NCI-H2107 (cell line): ENCODE data around the gene IL17RB.

Experiments used
- DNase-seq: peaks from one replicate; lab custom pipeline; 2025; lab: John Stamatoyannopoulos, UW

The IL17RB gene, protein sequence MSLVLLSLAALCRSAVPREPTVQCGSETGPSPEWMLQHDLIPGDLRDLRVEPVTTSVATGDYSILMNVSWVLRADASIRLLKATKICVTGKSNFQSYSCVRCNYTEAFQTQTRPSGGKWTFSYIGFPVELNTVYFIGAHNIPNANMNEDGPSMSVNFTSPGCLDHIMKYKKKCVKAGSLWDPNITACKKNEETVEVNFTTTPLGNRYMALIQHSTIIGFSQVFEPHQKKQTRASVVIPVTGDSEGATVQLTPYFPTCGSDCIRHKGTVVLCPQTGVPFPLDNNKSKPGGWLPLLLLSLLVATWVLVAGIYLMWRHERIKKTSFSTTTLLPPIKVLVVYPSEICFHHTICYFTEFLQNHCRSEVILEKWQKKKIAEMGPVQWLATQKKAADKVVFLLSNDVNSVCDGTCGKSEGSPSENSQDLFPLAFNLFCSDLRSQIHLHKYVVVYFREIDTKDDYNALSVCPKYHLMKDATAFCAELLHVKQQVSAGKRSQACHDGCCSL

DNA sequence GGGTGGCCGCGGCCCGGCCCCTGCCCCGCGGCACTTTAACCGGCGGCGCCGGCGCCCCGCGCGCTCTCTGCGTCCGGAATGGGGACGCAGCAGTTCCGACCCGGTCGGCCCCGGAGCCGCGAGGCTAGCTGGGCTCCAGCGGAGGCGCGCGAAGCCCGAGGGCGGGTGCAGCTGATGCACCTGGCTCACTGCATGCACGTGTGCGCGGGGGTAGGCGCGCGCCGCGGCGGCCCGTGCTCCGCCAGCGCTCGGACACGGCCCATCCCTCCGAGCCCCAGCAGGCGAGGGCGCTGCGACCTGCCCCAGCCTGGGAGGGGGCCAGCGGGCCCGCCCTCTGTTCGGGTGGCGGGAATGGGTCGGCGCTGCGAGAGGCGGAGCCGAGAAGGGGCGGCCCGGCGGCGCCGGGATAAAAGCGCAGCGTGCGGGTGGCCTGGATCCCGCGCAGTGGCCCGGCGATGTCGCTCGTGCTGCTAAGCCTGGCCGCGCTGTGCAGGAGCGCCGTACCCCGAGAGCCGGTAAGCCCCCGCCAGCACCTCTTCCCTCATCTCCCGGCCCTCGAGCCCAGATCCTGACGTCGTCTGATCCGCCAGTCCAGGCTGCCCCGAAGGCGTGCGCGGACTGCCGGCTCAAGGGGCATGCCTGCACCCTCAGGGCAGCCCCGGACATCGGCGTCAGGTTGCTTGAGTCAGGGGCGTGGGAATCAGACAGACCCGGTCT lies at the start of gene IL17RB, which contains the start of gene CHDH:
Gene IL17RB (plus strand): TSS at position 435 of the 717 bp plus-strand sequence. CDS start 21 bp downstream, at position 456.
Gene CHDH (minus strand): TSS at position 286 of the 717 bp plus-strand sequence. CDS start 22,411 bp downstream, outside the sequence.
- DNase-seq = no peak

DNA sequence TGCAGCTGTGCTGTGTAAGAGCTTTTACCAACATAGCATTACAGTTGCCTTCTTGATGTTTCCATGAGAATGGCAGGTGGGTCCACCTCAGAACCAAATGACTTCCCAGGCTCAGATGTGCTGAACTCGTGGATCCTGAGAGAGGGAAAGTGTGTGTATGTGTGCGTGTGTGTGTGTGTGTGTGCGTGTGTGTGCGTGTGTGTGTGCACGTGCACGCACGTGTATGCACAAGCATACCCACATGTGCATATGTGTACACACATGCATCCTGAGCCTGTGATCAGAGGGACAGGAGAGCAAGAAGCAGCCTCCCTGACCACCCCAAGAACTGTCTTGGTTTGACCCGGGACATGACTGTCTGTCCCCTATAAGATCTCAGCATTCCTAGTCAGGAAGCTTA lies 48.2 kb upstream of the IL17RB start:
- no peak for DNase-seq

DNA sequence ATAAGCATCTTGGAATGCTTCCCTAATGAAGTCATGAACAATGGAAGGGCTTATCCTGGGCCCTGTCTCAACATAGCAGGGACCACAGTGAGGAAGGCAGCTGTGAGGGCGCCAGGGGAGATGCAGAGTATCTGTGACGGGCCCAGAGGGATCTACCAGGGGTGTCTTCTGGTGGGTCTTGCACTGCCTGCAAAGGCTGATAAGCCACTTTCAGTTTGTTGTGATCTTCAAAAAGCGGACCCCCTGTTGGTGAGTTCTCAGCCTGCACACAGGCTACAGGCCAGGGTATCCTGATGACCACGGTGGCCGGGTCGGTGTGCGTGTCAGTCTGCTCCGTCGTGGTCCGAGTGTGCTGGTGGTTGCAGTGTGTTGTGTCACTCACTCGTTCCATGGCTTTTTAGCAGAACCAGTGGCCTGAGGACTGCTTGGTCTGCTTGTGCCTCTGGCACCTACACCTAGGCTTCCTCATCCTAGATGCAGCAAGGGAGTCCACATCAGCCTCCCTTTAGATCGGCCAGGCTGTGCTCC lies 47.0 kb upstream of the IL17RB start:
- DNase-seq = no peak

DNA sequence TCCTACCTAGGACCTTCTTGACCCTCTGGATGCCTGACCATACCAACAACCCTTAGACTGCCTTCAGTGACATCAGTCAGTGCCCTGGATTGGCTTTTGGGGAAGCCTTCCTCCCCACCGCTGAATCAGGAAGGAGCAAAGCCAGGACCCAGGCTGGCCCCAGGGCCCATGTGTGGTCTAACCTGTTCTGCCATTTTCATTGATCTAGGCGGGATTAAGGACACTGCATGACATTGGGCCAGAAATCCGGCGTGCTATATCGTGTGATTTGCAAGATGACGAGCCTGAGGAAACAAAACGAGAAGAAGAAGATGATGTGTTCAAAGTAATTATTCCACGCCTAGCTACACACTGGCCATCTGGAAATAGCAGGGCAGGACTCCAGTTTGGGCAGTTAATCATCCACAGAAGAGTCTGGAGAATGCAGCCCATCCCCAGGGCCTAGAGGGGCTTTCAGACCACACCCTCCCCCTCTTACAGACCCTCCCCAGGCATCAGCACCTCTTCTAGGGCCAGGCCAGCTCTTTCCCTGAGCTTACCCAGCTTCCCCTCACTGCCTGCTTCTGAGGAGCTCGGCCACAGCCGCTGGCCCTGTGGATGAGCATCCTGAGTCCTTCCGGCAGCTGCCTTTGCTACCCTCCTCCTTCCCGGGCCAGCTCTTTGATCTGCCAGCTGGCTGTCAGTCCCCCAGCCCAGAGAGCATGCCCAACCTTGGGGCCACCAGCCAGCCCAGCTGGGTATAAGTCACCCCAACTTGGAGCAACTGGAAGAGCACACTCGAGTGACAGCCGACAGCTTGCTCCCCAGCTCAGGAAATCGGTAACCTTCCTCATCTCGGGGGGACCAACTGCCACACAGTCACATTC lies 46.1 kb upstream of the IL17RB start:
- DNase-seq = no peak

DNA sequence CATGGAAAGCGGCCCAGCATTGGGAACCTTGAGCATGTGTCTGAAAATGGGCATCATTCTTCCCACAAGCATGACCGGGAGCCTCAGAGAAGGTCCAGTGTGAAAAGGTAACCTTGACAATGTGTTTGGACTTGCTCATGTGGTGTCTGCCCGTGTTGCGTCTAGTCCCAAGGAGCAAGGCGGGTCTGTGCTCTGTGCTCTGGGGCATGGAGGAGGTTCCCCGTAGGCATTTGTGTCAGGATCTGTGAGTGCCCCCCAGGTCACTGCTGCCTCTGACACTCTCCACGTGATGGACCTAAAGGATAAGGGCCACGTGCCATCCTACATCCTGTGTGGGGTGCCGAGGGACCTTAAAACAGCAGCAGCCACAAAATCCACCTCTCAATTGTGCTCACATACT lies 45.0 kb upstream of the IL17RB start:
- no peak for DNase-seq

DNA sequence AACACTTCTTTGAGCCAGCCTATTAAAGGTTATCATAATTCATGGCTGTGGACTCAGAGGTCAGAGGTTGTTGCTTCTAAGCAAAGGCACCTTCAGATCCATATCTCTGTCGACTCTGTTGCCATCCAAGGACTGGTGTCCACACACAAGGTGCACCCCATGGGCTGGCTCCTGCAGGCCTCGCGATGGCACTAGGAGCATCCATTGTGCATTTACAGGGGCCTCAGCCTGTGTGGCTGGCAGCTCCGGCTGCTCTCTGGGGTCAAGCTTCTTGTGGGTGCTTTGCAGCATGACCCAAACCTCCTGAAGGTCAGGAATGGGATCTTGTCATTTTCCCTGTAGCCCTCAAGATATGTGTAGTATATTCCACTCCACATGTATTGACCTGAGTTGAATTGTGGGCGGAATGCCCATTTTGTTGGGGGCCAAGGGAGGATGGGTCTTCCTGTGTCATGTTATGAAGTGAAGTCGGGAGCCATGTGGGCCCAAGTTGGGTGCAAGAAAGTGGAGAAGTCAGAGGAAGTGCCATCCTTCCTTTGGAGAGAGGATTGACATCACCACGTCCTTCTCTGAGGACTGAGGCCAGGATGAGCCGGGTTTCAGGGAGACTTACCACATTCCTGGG lies 44.0 kb upstream of the IL17RB start:
- DNase-seq = no peak

DNA sequence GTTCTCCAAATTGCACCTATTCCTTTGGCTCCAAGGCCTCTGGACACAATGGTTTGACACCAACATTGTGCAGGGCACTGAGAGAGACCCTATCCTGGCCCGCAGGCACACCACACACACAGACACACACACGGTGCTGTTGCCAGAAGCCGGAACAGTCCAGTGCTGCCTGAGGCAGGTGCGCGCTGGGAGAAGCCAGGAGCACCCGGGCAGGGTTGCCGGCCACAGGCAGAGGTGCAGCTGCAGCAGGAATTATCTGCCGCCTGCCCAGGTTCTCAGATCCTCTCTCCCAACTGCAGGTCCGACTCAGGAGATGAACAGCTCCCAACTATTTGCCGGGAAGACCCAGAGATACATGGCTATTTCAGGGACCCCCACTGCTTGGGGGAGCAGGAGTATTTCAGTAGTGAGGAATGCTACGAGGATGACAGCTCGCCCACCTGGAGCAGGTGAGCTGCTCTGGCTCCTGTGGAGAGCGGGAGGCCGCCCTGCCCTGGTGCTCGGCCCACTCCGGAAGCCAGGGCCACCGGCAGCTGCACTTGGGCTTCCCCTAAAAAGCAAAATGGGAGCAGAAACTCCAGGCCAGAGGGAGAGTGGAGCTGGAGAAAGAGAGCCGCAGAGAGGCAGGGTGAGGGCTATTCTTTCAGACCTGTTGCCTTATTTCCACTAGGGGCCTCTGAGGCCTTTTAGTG lies 43.1 kb upstream of the IL17RB start:
- no peak for DNase-seq

DNA sequence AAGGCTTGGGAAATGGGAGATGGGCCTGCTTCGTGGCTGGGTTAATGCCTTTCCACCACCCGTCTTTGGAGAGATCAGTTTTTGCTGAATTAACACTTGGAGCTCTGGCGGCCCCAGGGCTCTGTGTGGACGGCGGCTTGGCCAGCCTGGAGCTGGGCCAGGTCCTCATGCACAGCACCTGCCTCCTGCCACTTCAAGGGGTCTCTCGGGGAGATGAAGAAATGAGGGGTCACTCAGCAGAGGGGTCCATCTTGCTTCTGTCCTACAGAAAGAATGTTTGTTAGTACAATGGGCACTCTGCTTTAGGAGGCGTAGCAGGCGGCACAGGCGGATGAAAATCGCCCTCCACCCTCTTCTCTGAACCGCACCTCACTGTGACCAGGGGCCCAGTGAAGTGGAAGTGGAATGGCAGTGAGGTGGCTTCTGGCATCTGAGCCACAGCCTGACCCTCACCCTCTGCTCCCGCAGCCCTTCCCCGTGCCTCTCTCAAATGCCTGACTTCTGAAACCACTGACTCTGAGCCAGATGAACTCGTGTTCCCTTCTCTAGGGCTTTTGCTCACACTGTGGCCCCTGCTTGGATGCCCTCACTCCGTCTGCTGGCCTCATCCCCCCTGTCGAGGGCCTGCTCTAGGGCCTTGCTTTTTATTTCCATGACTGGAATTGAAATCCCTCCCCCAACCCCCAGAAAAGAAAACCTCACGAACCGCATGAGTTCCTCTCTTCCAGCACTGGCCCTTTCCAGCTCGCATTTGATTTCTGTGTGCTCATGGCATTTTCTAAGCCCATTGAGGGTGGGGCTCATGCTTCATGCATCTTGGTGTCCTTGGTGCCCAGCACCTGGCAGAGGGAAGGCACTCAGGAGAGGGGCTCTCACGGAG lies 42.3 kb upstream of the IL17RB start:
- no peak for DNase-seq

DNA sequence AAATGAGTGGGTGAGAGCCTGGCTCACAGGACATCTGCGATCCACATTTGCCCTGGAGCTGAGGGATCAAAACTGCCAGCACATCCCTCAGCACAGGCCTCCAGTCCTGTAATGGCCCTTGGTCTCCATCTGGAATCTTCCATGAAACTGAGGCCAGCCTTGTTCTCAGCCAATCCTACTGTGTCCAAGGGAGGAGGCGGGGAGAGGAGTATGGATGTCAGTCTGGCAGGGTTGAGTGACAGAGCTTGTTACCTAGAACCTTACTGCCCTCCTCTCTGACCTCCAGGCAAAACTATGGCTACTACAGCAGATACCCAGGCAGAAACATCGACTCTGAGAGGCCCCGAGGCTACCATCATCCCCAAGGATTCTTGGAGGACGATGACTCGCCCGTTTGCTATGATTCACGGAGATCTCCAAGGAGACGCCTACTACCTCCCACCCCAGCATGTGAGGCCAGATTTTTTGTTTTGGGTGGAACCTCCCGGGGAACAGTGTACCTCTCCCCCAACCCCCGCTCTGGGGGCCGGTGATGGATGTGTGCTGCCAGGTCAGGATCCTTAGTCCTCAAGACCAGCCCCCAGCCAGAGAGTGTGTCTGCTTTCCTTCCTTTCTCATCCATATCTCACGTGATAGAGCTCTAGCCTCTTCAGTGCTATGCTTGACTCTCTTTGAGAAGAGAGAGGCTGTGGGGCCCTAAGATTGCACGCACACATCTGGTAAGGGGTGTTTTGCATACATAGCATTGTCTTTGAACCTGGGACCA lies 41.5 kb upstream of the IL17RB start:
- DNase-seq = no peak

DNA sequence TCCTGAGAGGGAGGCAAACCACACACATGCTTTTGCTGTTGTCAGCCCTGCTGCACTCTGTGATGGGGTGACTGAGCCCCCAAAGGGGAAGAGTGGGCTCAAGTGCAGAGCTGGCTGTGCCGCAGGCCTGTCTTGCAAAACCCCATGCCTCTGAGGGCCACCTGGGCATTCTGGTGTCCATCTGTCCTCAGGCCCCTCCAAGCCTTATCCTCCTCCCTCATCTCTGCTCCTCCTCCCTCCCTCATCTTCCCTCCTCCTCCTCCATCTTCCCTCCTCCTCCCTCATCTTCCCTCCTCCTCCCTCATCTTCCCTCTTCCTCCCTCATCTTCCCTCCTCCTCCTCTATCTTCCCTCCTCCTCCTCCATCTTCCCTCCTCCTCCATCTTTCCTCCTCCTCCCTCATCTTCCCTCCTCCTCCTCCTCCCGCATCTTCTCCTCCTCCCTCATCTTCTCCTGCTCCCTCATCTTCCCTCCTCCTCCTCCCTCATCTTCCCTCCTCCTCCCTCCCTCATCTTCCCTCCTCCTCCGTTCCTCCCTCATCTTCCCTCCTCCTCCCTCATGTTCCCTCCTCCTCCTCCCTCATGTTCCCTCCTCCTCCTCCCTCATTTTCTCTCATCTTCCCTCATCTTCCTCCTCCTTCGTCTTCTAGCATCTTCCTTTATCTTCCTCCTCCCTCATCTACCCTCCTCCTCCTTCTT lies 40.8 kb upstream of the IL17RB start:
- no peak for DNase-seq

DNA sequence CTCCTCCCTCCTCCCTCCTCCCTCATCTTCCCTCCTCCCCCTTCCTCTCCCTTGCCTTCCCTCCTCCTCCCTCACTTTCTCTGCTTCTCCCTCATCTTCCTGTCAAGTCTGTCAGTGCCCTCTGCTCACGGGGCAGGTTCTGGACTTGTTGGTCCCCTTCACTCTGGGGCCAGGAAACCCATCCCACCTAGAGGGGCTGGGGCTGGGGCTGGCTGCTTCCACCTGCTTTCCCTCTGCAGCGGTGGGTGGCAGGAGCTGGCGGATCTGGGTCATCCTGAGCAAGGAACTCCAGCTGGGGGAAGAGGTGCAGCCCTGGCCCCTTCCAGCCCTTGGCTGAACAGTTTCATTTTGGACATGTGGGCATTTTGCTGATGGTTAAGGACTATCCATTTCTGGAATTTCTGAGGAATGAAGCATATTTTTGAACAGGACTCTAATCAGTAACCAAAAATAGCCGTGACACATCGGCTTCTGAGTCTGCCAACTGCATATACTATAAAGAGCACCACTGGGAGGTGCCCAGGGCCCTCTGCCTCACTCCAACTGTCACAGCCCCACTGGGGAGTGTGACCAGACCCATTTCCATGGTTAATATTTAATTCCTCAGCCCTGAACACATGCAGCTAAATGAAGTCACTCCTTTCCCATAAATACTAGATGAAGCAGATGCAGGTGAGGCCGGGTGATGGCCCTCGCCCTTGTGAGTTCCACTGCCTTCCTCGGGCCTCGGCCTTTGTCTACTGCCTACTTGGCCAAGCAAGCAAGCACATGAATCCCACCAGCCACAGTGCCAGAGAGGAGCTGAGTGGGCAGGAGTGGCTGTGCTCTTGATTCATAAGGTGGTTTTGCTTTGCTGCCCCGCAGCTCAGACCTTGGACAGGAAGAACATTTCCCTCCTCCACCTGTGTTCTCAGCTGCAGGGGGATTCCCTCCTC lies 39.9 kb upstream of the IL17RB start:
- no peak for DNase-seq

DNA sequence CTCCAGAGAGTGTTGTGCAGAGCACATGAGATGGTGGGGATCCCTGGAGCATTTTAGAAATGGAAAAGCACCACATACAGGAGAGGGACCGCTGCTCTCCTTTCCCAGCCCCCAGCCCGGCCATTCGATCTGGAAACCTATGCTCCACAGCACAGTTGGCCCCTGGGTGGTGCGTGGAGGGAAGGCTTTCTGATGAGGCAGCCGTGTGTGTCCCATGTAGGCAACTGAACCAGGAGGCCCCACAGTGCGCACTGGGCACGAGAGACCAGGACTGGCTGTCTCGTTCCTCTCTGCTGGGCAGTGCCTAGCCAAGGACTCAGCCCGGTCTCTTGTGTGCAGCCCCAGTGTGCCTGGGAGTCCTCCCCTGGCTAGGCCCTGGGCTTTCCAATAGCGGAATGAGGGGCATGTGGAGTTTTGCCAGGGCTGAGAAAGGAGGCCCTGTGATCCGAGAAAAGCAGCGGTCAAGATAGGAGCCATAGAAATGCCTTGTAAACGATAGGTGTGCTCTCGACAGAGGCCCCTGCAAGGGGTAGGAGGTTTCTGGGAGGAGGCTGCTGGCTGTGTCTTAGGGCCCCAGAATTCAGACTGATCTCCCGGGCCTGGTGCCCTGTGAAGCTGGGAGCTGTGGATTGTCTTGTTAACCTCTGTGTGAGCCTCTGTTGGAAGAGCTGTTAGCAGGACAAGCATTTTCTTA lies 39.1 kb upstream of the IL17RB start:
- DNase-seq = no peak

DNA sequence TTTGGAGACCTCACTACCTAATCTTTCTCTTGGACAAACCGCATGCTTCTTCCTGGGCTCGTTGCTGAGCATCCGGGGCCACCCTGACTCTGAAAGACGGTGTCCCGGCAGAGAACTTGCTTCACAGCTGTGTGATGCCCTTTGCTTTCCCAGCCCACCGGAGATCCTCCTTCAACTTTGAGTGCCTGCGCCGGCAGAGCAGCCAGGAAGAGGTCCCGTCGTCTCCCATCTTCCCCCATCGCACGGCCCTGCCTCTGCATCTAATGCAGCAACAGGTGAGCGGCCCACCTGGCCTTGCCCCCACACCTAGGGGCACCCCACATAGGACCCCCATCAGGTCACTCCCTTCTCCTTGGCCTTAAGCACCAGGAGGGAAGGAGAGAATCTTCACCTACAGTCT lies 37.9 kb upstream of the IL17RB start:
- no peak for DNase-seq

DNA sequence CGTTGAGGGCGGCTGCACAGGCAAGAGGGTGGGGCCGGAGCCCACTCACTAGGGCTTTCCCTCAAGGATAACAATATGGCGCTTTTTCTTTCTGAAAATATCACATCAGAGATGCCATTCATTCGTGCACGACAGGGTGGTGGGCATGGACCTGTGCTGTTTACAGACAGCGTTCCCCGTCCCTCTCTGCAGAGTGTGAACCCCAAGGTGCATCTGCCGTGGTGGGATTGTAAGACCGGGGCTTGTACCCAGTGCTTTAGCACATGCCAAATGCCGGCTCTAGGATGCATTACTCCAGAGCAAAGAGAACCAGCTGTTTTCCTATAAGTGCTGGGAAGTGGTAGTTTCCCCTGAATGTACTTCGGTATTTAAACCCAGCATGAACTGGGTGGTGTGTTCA lies 37.1 kb upstream of the IL17RB start:
- DNase-seq = no peak

DNA sequence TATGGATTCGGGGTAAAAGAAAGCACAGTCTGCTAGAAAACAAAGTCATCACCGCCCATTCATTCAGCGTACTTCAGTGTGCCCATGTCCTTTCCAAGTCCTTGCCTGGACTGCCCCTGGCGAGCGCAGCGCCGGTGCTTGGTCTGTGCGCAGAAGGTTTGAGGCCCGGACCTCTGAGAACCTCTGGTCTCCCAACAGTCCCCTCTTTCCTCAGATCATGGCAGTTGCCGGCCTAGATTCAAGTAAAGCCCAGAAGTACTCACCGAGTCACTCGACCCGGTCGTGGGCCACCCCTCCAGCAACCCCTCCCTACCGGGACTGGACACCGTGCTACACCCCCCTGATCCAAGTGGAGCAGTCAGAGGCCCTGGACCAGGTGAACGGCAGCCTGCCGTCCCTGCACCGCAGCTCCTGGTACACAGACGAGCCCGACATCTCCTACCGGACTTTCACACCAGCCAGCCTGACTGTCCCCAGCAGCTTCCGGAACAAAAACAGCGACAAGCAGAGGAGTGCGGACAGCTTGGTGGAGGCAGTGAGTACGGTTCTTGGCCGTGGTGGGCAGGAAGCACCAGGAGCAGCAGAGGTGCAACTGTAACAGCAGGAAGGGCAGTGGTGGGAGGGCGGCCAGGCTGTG lies 36.5 kb upstream of the IL17RB start:
- DNase-seq = no peak
